ENCODE results near the gene CNTN5.

Gene CNTN5

GRCh38 chr11:99505316-99505715, 484.6 kb downstream of the CNTN5 start:
- TF ChIP-seq CREB1 (IDR thresholded peaks at IDR 0.05; ENCODE audit: low read depth) (no peak), TEAD4 (IDR thresholded peaks at IDR 0.05) (no peak), FOXM1 (IDR thresholded peaks at IDR 0.05; ENCODE audit: borderline replicate concordance, low read depth) (no peak), USF1 (IDR thresholded peaks at IDR 0.05) (no peak), REST (IDR thresholded peaks at IDR 0.05; ENCODE audit: low read depth) (no peak), CEBPB (IDR thresholded peaks at IDR 0.05) (no peak), EGR1 (IDR thresholded peaks at IDR 0.05) (no peak), MAX (IDR thresholded peaks at IDR 0.05) (no peak), EP300 (IDR thresholded peaks at IDR 0.05; ENCODE audit: borderline replicate concordance) (no peak), RAD21 (IDR thresholded peaks at IDR 0.05; ENCODE audit: low read depth) (no peak), TCF12 (IDR thresholded peaks at IDR 0.05; ENCODE audit: low read depth) (no peak), ZBTB7A (IDR thresholded peaks at IDR 0.05; ENCODE audit: low read depth) (no peak), TAF1 (IDR thresholded peaks at IDR 0.05; ENCODE audit: low read depth) (no peak), NFIC (IDR thresholded peaks at IDR 0.05) (no peak), YY1 (IDR thresholded peaks at IDR 0.05; ENCODE audit: low read depth) (no peak)

GRCh38 chr11:99505831-99506230, 485.1 kb downstream of the CNTN5 start:
- TF ChIP-seq EP300 (IDR thresholded peaks at IDR 0.05; ENCODE audit: borderline replicate concordance) = no peak
- TF ChIP-seq TEAD4 (IDR thresholded peaks at IDR 0.05) = no peak
- no peak for TF ChIP-seq NFIC (IDR thresholded peaks at IDR 0.05)
- TF ChIP-seq TCF12 (IDR thresholded peaks at IDR 0.05; ENCODE audit: low read depth) = no peak
- no peak for TF ChIP-seq MAX (IDR thresholded peaks at IDR 0.05)

- TF ChIP-seq MAX (IDR thresholded peaks at IDR 0.05) (no peak), CEBPB (IDR thresholded peaks at IDR 0.05) (0 out of 2 replicates have a peak, but pooled peaks have one; percentile 27)
Observed at GRCh38 chr11:99509863-99510262, 489.1 kb downstream of the CNTN5 start.

GRCh38 chr11:99513368-99513767, 492.6 kb downstream of the CNTN5 start:
- TF ChIP-seq TAF1 (IDR thresholded peaks at IDR 0.05; ENCODE audit: low read depth) (no peak), EGR1 (IDR thresholded peaks at IDR 0.05) (no peak), USF1 (IDR thresholded peaks at IDR 0.05) (no peak), FOXM1 (IDR thresholded peaks at IDR 0.05; ENCODE audit: borderline replicate concordance, low read depth) (no peak), RAD21 (IDR thresholded peaks at IDR 0.05; ENCODE audit: low read depth) (no peak), YY1 (IDR thresholded peaks at IDR 0.05; ENCODE audit: low read depth) (no peak), EP300 (IDR thresholded peaks at IDR 0.05; ENCODE audit: borderline replicate concordance) (no peak), CREB1 (IDR thresholded peaks at IDR 0.05; ENCODE audit: low read depth) (no peak), ZBTB7A (IDR thresholded peaks at IDR 0.05; ENCODE audit: low read depth) (no peak), TEAD4 (IDR thresholded peaks at IDR 0.05) (no peak), CEBPB (IDR thresholded peaks at IDR 0.05) (no peak), MAX (IDR thresholded peaks at IDR 0.05) (no peak), REST (IDR thresholded peaks at IDR 0.05; ENCODE audit: low read depth) (no peak)

GRCh38 chr11:99519095-99519494, 498.3 kb downstream of the CNTN5 start:
- TF ChIP-seq FOXM1 (IDR thresholded peaks at IDR 0.05; ENCODE audit: borderline replicate concordance, low read depth) (no peak), TCF12 (IDR thresholded peaks at IDR 0.05; ENCODE audit: low read depth) (no peak), RAD21 (IDR thresholded peaks at IDR 0.05; ENCODE audit: low read depth) (no peak), TAF1 (IDR thresholded peaks at IDR 0.05; ENCODE audit: low read depth) (no peak), NFIC (IDR thresholded peaks at IDR 0.05) (no peak), CEBPB (IDR thresholded peaks at IDR 0.05) (no peak), ZBTB7A (IDR thresholded peaks at IDR 0.05; ENCODE audit: low read depth) (no peak), REST (IDR thresholded peaks at IDR 0.05; ENCODE audit: low read depth) (no peak), USF1 (IDR thresholded peaks at IDR 0.05) (no peak), TEAD4 (IDR thresholded peaks at IDR 0.05) (no peak), MAX (IDR thresholded peaks at IDR 0.05) (no peak)

Data from Ishikawa (cell line).